ENCODE measurements around the gene RARG. TPM values are rescaled to one million over a fixed set of nuclear protein-coding genes. Genes with fewer than 3 reads are reported as not detected.

RARG gene
- total RNA-seq, 2 donors from 2014 or later: 9.2 to 11.7 TPM

- H3K27ac ChIP-seq: no peak overlapping the region
- no peaks in the 10 kb centered on the region for H3K9me3 ChIP-seq
- TF ChIP-seq CTCF (IDR thresholded peaks at IDR 0.05): no peak
- intact Hi-C loops (cut with DNase I): no loop called here
- H3K4me3 ChIP-seq: no peak overlapping the region
- WGBS, 2 donors: 34 to 60% methylated on average over 3 to 6 of the region's 7 CpGs
- no peaks in the 10 kb centered on the region for H3K27me3 ChIP-seq
- no peaks in the 10 kb centered on the region for H3K36me3 ChIP-seq (replicated peaks in 1 of 2; ENCODE audit: insufficient read depth in 1 of 2, low read depth in 2 of 2)
- DNase-seq: no peak
- no peak for ATAC-seq
- H3K4me1 ChIP-seq: peaks cover 30% of the 10 kb centered on the region
These were observed 1.7 kb upstream of the RARG start for GRCh38 chr12:53233671-53234121.

GRCh38 chr12:53232646-53233461 lies 845 bp upstream of the RARG start:
- H3K27ac ChIP-seq: peak overlapping the region; percentile 30 to 77 (median 70)
- H3K9me3 ChIP-seq: no peaks in the 10 kb centered on the region
- peaks cover 30% of the 10 kb centered on the region for H3K4me1 ChIP-seq
- H3K36me3 ChIP-seq (replicated peaks in 1 of 2; ENCODE audit: insufficient read depth in 1 of 2, low read depth in 2 of 2): no peaks in the 10 kb centered on the region
- 26 to 43% methylated on average over 6 to 11 of the region's 11 CpGs for WGBS, 2 donors
- peak; percentile 22 to 59 (median 39) for DNase-seq
- peak; percentile 39 for ATAC-seq
- TF ChIP-seq POLR2A (IDR thresholded peaks at IDR 0.05): no peak
- no peak for TF ChIP-seq CTCF (IDR thresholded peaks at IDR 0.05)
- intact Hi-C loops (cut with DNase I): no loop called here
- no peaks in the 10 kb centered on the region for H3K27me3 ChIP-seq
- peak overlapping the region in 1 of 2 donors; percentile 18 for H3K4me3 ChIP-seq

- Histone ChIP-seq H3K36me3 (replicated peaks in 1 of 2; ENCODE audit: insufficient read depth in 1 of 2, low read depth in 2 of 2) (no peaks in the 10 kb centered on the region), H3K27me3 (no peaks in the 10 kb centered on the region), H3K9me3 (no peaks in the 10 kb centered on the region), H3K4me3 (peak overlapping the region; percentile 18 to 22), H3K4me1 (peaks cover 30% of the 10 kb centered on the region), H3K27ac (peak overlapping the region; percentile 67 to 79 (median 74))
- DNase-seq (no peak), ATAC-seq (no peak)
- intact Hi-C loops (cut with DNase I): no loop called here
- TF ChIP-seq POLR2A (IDR thresholded peaks at IDR 0.05) (no peak), CTCF (IDR thresholded peaks at IDR 0.05) (no peak)
- WGBS, 2 donors: 1% methylated on average over 9 of the region's 9 CpGs; no CpG with 5 or more reads in 1 of the 2 donors
These were observed 413 bp downstream of the RARG start for GRCh38 chr12:53231671-53231920.

GRCh38 chr12:53230108-53230845 lies 1.7 kb downstream of the RARG start:
- H3K4me3 ChIP-seq: no peak overlapping the region
- no peaks in the 10 kb centered on the region for H3K27me3 ChIP-seq
- ATAC-seq: peak; percentile 76
- no peaks in the 10 kb centered on the region for H3K9me3 ChIP-seq
- peak overlapping the region; percentile 52 to 79 (median 74) for H3K27ac ChIP-seq
- TF ChIP-seq POLR2A (IDR thresholded peaks at IDR 0.05): peak in 2 of 3 donors; percentile 8 to 18
- no peak for TF ChIP-seq CTCF (IDR thresholded peaks at IDR 0.05)
- 49 to 54% methylated on average over 6 to 10 of the region's 10 CpGs for WGBS, 2 donors
- intact Hi-C loops (cut with DNase I): no loop called here
- H3K36me3 ChIP-seq (replicated peaks in 1 of 2; ENCODE audit: insufficient read depth in 1 of 2, low read depth in 2 of 2): no peaks in the 10 kb centered on the region
- DNase-seq: peak; percentile 57 to 84 (median 74)
- peaks cover 30% of the 10 kb centered on the region for H3K4me1 ChIP-seq
